Activated CD4-positive, alpha-beta memory T cell treated with anti-CD3 and anti-CD28 coated beads for 36 hours (primary cell): ENCODE measurements around the gene ARHGEF4. TPM values are rescaled to one million over a fixed set of nuclear protein-coding genes. Genes with fewer than 3 reads are reported as not detected.

Experiments
- CTCF ChIA-PET: fragments of 350-600 bp; sonication (Branson Sonifier 250); formaldehyde crosslinking; loops from one replicate; lab custom pipeline; 2021; ENCODE audit warnings: antibody characterized with exemption, inconsistent platforms; lab: Charles Lee
- POLR2A ChIA-PET: fragments of 350-600 bp; sonication (Branson Sonifier 250); formaldehyde crosslinking; loops from one replicate; lab custom pipeline; 2021; ENCODE audit warnings: antibody characterized with exemption; lab: Charles Lee
- DNase-seq: peaks from one replicate; pipeline ENCODE4 v3.0.0-alpha.2; 2020
- H3K27ac Mint-ChIP-seq: one replicate; pipeline ENCODE4 v1.8.0; 2021; ENCODE audit warnings: mixed read lengths
- H3K27me3 Mint-ChIP-seq: one replicate; pipeline ENCODE4 v1.8.0; 2021; ENCODE audit warnings: mixed read lengths
- H3K36me3 Mint-ChIP-seq: one replicate; pipeline ENCODE4 v1.8.0; 2021; ENCODE audit warnings: mixed read lengths
- H3K4me1 Mint-ChIP-seq: one replicate; pipeline ENCODE4 v1.8.0; 2021; ENCODE audit warnings: low read depth, mixed read lengths
- H3K4me3 Mint-ChIP-seq: one replicate; pipeline ENCODE4 v1.8.0; 2021; ENCODE audit warnings: mild to moderate bottlenecking, mixed read lengths
- H3K9me3 Mint-ChIP-seq: one replicate; pipeline ENCODE4 v1.8.0; 2021; ENCODE audit warnings: mixed read lengths
- intact Hi-C: fragments of 100-400 bp; cut with micrococcal nuclease; formaldehyde crosslinking; loops from one replicate; pipeline ENCODE4 v1.15.1; 2023
- total RNA-seq, 2 experiments: library from RNA; stranded (reverse); gene quantifications; one replicate each; pipeline ENCODE4 v1.2.3, GENCODE V29; 2021

The ARHGEF4 gene
- total RNA-seq, 2 experiments from 2014 or later: 0.52 to 0.58 TPM

GRCh38 chr2:130883496-130883895 is 46.8 kb downstream of the ARHGEF4 start:
- ChIA-PET CTCF (interaction anchor here (1.4 to 5.5 kb wide), 2 partner anchors 10 to 86 kb away, joined by 10 to 27 read pairs; no protein-coding TSS in a partner anchor), POLR2A (no interaction called here)
- Mint-ChIP-seq H3K4me3 (no peak overlapping the region), H3K36me3 (no peaks in the 10 kb centered on the region), H3K4me1 (no peaks in the 10 kb centered on the region), H3K9me3 (no peaks in the 10 kb centered on the region), H3K27me3 (no peaks in the 10 kb centered on the region), H3K27ac (no peak overlapping the region)
- intact Hi-C loops: no loop called here
- no peak for DNase-seq

GRCh38 chr2:130884013-130884412 is 47.3 kb downstream of the ARHGEF4 start:
- H3K27me3 Mint-ChIP-seq: no peaks in the 10 kb centered on the region
- intact Hi-C loops: no loop called here
- no peaks in the 10 kb centered on the region for H3K36me3 Mint-ChIP-seq
- H3K4me3 Mint-ChIP-seq: no peak overlapping the region
- DNase-seq: no peak
- H3K4me1 Mint-ChIP-seq: no peaks in the 10 kb centered on the region
- POLR2A ChIA-PET: no interaction called here
- CTCF ChIA-PET: interaction anchor here (1.4 to 5.5 kb wide), 2 partner anchors 10 to 86 kb away, joined by 10 to 27 read pairs; no protein-coding TSS in a partner anchor
- H3K9me3 Mint-ChIP-seq: no peaks in the 10 kb centered on the region
- no peak overlapping the region for H3K27ac Mint-ChIP-seq

GRCh38 chr2:130884503-130884902 is 47.8 kb downstream of the ARHGEF4 start:
- no peaks in the 10 kb centered on the region for H3K9me3 Mint-ChIP-seq
- CTCF ChIA-PET: interaction anchor here (0.5 to 5.5 kb wide), 2 partner anchors 11 to 87 kb away, joined by 3 to 27 read pairs; no protein-coding TSS in a partner anchor
- no peak overlapping the region for H3K27ac Mint-ChIP-seq
- H3K27me3 Mint-ChIP-seq: no peaks in the 10 kb centered on the region
- no peaks in the 10 kb centered on the region for H3K4me1 Mint-ChIP-seq
- intact Hi-C loops: no loop called here
- no peak overlapping the region for H3K4me3 Mint-ChIP-seq
- no peak for DNase-seq
- H3K36me3 Mint-ChIP-seq: no peaks in the 10 kb centered on the region
- POLR2A ChIA-PET: no interaction called here

- no peaks in the 10 kb centered on the region for H3K9me3 Mint-ChIP-seq
- ChIA-PET CTCF (interaction anchor here (1.3 kb wide), 1 partner anchor 90 kb away, joined by 5 read pairs; no protein-coding TSS in a partner anchor), POLR2A (no interaction called here)
- intact Hi-C loops: no loop called here
- DNase-seq: no peak
- H3K36me3 Mint-ChIP-seq: no peaks in the 10 kb centered on the region
- H3K4me1 Mint-ChIP-seq: no peaks in the 10 kb centered on the region
- H3K27ac Mint-ChIP-seq: no peak overlapping the region
- peaks cover 4% of the 10 kb centered on the region for H3K27me3 Mint-ChIP-seq
- H3K4me3 Mint-ChIP-seq: no peak overlapping the region
These were observed 50.9 kb downstream of the ARHGEF4 start for GRCh38 chr2:130887643-130888042.

- Mint-ChIP-seq H3K4me3 (no peak overlapping the region), H3K9me3 (no peaks in the 10 kb centered on the region), H3K27ac (no peak overlapping the region), H3K36me3 (no peaks in the 10 kb centered on the region), H3K27me3 (peaks cover 8% of the 10 kb centered on the region), H3K4me1 (no peaks in the 10 kb centered on the region)
- ChIA-PET POLR2A (no interaction called here), CTCF (interaction anchor here (0.7 kb wide), 1 partner anchor 18 kb away, joined by 3 read pairs; no protein-coding TSS in a partner anchor)
- DNase-seq: no peak
- intact Hi-C loops: no loop called here
These were observed 54.4 kb downstream of the ARHGEF4 start for GRCh38 chr2:130890941-130891669.

GRCh38 chr2:130891966-130892365 is 55.3 kb downstream of the ARHGEF4 start:
- peaks cover 8% of the 10 kb centered on the region for H3K27me3 Mint-ChIP-seq
- H3K9me3 Mint-ChIP-seq: no peaks in the 10 kb centered on the region
- POLR2A ChIA-PET: no interaction called here
- intact Hi-C loops: no loop called here
- CTCF ChIA-PET: no interaction called here
- H3K4me3 Mint-ChIP-seq: no peak overlapping the region
- no peaks in the 10 kb centered on the region for H3K36me3 Mint-ChIP-seq
- H3K27ac Mint-ChIP-seq: no peak overlapping the region
- DNase-seq: no peak
- H3K4me1 Mint-ChIP-seq: no peaks in the 10 kb centered on the region

GRCh38 chr2:130892793-130893785 is 56.4 kb downstream of the ARHGEF4 start:
- H3K36me3 Mint-ChIP-seq: no peaks in the 10 kb centered on the region
- CTCF ChIA-PET: no interaction called here

GRCh38 chr2:130894326-130894942 is 57.7 kb downstream of the ARHGEF4 start:
- Mint-ChIP-seq H3K36me3 (no peaks in the 10 kb centered on the region), H3K27me3 (peaks cover 8% of the 10 kb centered on the region), H3K4me3 (no peak overlapping the region), H3K9me3 (no peaks in the 10 kb centered on the region), H3K27ac (no peak overlapping the region), H3K4me1 (no peaks in the 10 kb centered on the region)
- DNase-seq: no peak
- intact Hi-C loops: no loop called here
- CTCF ChIA-PET: no interaction called here
- POLR2A ChIA-PET: no interaction called here

More at GRCh38 chr2:130892793-130893785, 56.4 kb downstream of the ARHGEF4 start:
- Mint-ChIP-seq H3K4me3 (no peak overlapping the region), H3K27me3 (peaks cover 8% of the 10 kb centered on the region), H3K4me1 (no peaks in the 10 kb centered on the region), H3K9me3 (no peaks in the 10 kb centered on the region), H3K27ac (no peak overlapping the region)
- POLR2A ChIA-PET: no interaction called here
- intact Hi-C loops: no loop called here
- no peak for DNase-seq

GRCh38 chr2:130896813-130897212 is 60.1 kb downstream of the ARHGEF4 start:
- CTCF ChIA-PET: no interaction called here
- Mint-ChIP-seq H3K9me3 (no peaks in the 10 kb centered on the region), H3K36me3 (no peaks in the 10 kb centered on the region), H3K4me3 (no peak overlapping the region), H3K27me3 (peaks cover 8% of the 10 kb centered on the region), H3K27ac (no peak overlapping the region), H3K4me1 (no peaks in the 10 kb centered on the region)
- POLR2A ChIA-PET: no interaction called here
- intact Hi-C loops: no loop called here
- no peak for DNase-seq

GRCh38 chr2:130898553-130898952 is 61.8 kb downstream of the ARHGEF4 start:
- Mint-ChIP-seq H3K4me1 (no peaks in the 10 kb centered on the region), H3K9me3 (no peaks in the 10 kb centered on the region), H3K27ac (no peak overlapping the region), H3K36me3 (no peaks in the 10 kb centered on the region), H3K4me3 (no peak overlapping the region), H3K27me3 (peaks cover 3% of the 10 kb centered on the region)
- ChIA-PET POLR2A (no interaction called here), CTCF (no interaction called here)
- DNase-seq: no peak
- intact Hi-C loops: no loop called here

- ChIA-PET CTCF (no interaction called here), POLR2A (no interaction called here)
- no peaks in the 10 kb centered on the region for H3K36me3 Mint-ChIP-seq
- intact Hi-C loops: no loop called here
- H3K4me1 Mint-ChIP-seq: no peaks in the 10 kb centered on the region
- no peak overlapping the region for H3K4me3 Mint-ChIP-seq
- no peak for DNase-seq
- H3K27me3 Mint-ChIP-seq: peaks cover 2% of the 10 kb centered on the region
- H3K9me3 Mint-ChIP-seq: no peaks in the 10 kb centered on the region
- H3K27ac Mint-ChIP-seq: no peak overlapping the region
These were observed 62.6 kb downstream of the ARHGEF4 start for GRCh38 chr2:130899306-130899705.

- no peak overlapping the region for H3K27ac Mint-ChIP-seq
- H3K4me3 Mint-ChIP-seq: no peak overlapping the region
- H3K9me3 Mint-ChIP-seq: no peaks in the 10 kb centered on the region
- H3K4me1 Mint-ChIP-seq: no peaks in the 10 kb centered on the region
- DNase-seq: no peak
- CTCF ChIA-PET: no interaction called here
- no peaks in the 10 kb centered on the region for H3K36me3 Mint-ChIP-seq
- intact Hi-C loops: no loop called here
- POLR2A ChIA-PET: no interaction called here
- peaks cover 4% of the 10 kb centered on the region for H3K27me3 Mint-ChIP-seq
These were observed 64.3 kb downstream of the ARHGEF4 start for GRCh38 chr2:130901061-130901460.
